NCI-H748 treated with DMSO at 0.1 percent for 48 hours (cell line): ENCODE data around the gene CROCC2.

Source experiments
- DNase-seq: peaks from one replicate; lab custom pipeline; 2025; lab: John Stamatoyannopoulos, UW

CROCC2 gene

DNA sequence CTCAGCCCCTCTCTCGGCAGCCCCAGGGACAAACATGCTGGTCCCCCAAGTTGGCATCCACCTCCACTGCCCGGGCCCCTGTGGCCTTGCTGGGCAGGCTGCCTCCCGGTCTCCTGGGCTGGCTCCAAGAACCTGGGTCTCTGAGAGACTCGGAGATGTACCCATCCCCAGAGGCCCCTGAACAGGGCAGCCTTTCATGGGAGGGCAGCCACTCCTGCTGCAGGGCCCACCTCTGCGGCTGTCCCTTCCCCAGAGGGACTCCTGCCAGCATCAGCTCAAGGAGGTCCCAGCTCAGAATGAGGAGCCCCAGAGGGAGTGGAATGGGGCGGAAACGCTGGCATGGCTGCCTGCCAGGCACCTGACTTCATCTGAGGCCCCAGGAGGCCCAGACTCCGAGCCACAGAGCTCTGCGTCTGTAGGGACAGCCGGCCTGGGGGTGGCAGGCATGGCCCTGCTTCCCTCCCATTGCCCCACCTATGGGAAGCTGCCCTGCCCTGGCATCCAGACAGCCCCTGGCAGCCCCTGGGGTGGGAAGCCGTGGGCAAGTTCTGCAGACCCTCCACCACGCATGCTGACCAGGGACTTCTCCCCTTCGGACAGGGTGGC lies 857 bp upstream of the CROCC2 start:
- DNase-seq: no peak

GRCh38 chr2:240906911-240907590 lies 915 bp downstream of the CROCC2 start:
- no peak for DNase-seq

DNA sequence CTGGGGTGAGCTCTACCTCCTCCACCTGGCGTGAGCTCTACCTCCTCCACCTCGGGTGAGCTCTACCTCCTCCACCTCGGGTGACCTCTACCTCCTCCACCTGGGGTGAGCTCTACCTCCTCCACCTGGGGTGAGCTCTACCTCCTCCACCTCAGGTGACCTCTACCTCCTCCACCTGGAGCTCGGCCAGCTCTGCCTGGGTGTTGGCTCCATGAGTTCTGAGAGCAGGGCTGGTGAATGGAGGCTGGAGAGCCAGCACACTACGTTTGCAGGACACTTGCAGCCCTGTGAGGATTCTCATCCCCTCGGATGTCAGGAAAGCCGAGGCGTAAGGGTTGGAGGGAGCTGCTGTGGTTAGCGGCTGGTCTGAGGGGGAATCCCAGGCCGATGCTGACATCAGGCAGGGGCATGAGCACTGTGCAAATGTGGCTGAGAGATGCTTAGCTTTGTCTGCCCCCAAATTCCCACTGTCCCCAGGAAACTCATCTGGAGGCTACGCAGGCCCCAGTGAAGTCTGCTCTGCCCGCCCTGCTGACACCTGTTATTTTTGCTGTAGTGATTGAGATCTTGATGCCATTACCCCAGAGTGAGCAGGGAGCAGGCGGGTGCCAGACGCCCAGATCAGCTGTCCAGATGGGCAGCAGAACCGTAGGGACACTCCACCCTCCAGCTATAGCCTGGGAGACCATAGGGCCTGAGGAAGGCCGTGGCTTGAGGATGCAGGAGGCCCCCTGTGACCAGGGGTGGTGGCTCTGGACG lies 3.3 kb downstream of the CROCC2 start:
- no peak for DNase-seq

DNA sequence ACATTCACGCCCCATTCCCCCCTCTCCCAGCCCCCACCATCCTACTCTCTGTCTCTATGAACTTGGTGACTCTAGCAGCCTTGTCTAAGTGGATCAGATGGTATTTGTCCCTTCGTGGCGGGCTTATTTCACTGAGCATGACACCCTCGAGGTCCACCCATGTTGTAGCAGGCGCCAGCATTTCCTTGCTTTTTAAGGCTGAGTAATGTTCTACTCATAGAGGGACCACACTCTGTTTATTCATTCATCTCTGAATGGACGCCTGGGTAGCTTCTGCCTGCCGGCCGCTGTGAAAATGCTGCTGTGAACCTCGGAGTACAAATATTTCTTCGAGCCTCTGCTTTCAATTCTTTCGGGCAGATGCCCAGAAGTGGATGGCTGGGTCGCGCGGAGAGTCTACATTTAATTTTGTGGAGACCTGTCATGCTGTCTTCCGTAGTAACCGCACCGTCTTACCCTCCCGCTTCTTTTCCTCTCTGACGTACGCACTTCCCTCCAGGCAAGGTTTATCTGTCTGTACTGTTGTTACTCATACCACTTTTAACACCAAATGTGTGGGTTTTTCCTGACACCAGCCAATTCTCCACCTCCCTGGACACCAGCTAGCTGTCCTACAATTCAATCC lies 5.6 kb downstream of the CROCC2 start:
- no peak for DNase-seq

GRCh38 chr2:240912878-240913809 lies 7.0 kb downstream of the CROCC2 start:
- no peak for DNase-seq

- peak; percentile 28 for DNase-seq
These were observed 7.9 kb downstream of the CROCC2 start for GRCh38 chr2:240913810-240914644.

- no peak for DNase-seq
These were observed 8.7 kb downstream of the CROCC2 start for GRCh38 chr2:240914645-240915525.

GRCh38 chr2:240915526-240916341 lies 9.6 kb downstream of the CROCC2 start:
- DNase-seq: no peak

DNA sequence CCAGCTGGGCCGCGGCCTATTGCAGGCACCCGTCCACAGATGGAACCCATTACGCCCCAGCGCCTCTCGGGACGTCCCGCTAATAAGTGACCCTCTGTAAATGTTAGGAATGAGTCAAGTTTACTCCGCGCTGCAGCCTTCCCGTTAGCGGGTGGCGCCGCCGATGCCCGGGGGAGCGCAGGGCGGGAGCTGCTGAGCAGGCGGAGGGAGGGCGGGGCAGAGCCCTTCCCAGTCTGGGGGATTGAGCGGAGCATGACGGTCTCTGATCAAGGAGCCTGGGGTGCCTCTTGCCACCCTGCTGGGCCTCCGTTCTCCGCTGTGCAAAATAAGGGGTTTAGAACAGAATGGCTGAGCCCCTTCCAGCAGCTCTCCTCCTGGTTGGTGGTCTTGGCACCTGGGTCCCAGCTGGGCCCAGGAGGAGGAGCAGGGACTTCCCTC lies 10.5 kb downstream of the CROCC2 start:
- DNase-seq: no peak

DNA sequence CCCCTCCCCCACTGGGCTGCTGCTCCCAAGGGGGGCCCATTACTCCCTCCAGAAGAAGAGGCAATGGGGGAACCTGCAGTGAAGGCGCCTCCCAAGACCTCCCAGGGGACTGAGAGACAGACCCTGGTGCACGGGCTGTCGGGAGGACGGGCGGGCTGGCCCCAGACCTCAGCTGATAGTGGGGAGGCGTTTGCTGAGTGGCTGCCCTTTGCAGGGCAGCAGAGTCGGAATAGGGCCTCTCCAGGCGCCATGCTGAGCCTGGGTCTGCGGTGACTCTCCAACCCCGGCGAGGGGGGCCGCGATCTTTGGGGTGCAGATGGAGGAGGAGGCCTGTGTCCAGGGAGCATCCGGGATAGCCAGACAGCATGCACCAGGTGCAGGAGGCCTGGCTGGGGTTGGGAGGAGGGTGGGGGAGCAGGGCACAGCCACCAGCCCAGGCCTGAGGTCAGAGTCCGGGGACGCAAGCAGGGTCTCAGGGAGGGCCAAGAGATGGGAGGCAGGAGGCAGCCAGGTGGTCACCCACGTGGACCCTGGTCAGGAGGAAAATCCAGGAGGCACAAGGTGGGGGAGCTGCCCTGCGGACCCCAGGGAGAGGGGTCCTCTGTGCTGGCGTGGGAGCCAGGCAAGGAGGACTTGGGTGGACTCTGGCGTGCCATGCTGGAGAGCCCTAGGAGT lies 11.0 kb downstream of the CROCC2 start:
- no peak for DNase-seq

DNA sequence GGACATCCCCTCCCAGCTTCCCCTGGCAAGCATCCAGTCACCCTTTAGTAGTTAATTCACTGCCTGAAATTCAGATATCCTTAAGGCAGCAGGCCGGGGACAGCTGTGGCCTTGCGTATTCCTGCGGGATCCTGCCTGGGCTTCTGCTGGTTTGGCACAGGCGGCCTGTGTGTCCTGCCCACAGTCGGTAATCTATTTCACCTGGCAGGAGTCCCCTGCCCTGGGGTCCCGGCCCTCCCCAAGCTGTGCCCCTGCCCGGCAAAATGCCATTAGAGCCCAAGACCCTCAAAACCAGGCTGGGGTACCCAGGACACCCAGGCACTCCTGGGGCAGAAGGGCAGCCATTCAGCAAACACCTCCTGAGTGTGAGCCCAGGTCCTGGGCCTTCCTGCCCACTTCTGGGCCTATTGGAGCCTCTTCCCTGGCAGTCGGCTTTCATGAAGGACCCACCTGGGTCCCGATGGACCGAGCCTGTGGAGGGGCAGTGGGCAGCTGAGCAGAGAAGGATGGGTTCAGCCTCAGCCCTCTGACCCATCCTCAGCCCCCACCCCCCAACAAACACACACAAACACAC lies 11.6 kb downstream of the CROCC2 start:
- no peak for DNase-seq

DNA sequence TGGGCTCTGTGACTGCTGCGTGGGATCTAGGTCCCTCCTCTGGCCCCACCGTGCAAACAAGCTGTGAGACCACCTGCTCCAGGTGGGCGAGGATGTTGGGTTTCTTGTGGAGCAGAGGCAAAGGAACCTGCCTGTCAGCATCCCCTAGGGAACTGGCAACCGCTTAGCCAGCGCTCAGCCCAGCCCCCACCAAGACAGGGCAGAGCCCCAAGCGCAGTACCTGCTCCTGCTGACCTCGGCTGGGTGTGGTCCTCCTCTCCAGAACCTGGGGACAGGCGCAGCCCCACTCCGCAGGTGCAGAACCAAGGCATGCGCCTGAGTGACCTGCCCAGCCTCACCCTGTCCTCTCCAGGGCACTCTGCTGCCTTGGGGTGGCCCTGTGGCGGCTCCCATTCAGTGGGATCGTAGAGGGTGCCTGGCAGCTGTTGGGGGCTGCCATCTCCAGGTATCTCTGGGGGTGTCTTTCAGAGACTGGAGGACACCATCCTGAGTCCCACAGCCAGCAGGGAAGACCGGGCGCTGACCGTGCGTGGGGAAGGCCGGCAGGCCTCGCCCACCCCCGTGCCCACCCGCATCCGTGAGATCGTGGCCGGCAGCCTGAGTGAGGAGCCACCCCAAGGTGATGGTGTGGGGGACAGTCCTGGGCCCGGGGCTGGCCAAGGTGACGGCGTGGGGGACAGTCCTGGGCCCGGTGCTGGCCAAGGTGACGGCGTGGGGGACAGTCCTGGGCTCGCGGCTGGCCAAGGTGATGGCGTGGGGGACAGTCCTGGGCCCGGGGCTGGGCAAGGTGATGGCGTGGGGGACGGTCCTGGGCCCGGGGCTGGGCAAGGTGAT lies 12.3 kb downstream of the CROCC2 start:
- no peak for DNase-seq

GRCh38 chr2:240919161-240919781 lies 13.1 kb downstream of the CROCC2 start:
- DNase-seq: no peak

DNA sequence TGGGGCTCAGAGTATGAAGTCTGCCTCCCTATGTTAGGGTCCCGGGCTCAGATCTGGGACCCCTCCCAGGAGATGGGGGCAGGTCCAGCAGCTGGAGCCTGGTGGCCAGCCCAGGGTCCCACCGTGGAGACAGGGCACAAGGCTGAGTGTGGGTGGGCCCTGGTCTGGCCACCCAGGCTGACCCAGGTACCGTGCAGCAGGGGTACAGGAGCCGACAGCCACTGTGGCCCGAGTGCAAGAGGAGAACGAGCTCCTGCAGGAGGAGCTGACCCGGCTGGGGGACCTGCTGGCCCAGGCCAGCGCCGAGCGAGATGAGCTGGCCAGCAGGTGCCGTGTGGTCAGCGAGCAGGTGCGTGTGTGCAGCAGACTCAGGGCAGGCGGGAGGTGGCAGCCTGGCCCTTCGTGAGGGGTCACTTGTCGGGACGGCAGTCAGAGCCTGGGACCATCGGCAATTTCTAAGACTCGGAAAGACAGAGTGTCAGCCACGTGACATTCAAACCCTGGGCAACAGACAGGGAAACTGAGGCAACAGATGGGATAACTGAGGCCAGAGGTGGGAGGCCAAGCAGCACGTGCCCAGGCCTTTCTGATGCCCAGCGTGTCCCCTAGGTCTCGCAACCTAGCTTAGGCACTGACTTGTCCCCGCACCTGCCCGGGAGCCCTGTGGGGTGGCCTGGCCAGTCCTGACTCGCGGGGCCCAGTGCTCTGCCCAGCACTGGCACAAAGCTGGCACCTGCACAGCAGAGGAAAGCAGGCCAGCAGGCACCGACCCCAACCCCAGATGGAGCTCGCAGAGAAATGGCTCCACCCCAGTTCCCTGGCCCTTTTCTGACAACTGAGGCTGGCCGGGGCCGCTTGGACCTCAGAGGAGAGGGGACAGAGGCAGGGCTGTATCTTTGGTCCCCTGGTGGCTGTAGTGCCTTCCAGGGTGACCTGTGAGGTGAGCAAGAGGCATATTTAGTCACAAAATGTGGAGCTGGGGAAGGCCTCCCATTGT lies 13.9 kb downstream of the CROCC2 start:
- no peak for DNase-seq

DNA sequence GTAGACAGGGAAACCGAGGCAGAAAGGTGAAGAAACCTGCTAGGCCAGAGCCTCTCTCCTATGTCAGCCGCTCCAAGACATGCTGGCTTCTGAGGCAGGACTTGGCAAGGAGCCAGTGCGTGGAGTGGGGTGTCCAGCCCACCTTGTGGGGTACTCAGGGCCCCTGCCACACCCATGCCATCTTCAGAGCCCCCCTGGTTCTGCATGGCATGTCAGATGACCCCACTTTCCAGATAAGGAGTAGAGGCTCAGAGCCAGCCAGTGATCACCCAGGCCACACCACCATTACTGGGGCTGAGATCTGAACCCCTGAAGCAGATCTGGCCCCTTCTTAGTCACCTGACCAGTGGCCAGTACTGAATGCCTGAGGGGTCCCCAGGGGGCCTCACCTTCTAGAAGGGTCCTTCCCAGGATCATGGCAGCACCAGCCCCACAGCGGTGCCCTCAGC lies 14.7 kb downstream of the CROCC2 start:
- no peak for DNase-seq
